ENCODE data around the gene PIGQ. TPM values are rescaled to one million over a fixed set of nuclear protein-coding genes. Genes with fewer than 3 reads are reported as not detected.

The PIGQ gene
- total and polyA plus RNA-seq, 11 donors: 16.4 to 39.5 (median 22.0) TPM

DNA sequence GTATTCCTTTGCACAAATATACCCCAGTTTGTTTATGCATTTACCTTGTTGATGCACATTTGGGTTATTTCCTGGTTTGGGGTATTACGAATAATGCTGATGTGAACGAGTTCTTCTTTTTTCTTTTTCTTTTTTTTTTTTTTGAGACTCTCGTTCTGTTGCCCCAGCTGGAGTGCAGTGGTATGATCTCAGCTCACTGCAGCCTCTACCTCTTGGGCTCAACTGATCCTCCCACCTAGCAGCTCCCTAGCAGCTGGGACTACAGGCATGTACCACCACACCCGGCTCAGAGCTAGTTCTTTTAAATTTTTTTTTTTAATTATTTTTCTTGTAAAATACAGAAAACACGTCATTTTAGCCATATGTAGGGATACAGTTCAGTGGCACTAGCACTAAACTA lies 34.2 kb downstream of the PIGQ start:
- no peak overlapping the region for H3K4me3 ChIP-seq
- intact Hi-C loops (cut with DNase I): no loop called here
- H3K27ac ChIP-seq: no peak overlapping the region
- DNase-seq (no peak), ATAC-seq (no peak)
- H3K27me3 ChIP-seq: no peaks in the 10 kb centered on the region
- 85 to 91% (median 87%) methylated on average over 5 of the region's 5 CpGs for WGBS, 4 donors
- TF ChIP-seq, protein P1, sequence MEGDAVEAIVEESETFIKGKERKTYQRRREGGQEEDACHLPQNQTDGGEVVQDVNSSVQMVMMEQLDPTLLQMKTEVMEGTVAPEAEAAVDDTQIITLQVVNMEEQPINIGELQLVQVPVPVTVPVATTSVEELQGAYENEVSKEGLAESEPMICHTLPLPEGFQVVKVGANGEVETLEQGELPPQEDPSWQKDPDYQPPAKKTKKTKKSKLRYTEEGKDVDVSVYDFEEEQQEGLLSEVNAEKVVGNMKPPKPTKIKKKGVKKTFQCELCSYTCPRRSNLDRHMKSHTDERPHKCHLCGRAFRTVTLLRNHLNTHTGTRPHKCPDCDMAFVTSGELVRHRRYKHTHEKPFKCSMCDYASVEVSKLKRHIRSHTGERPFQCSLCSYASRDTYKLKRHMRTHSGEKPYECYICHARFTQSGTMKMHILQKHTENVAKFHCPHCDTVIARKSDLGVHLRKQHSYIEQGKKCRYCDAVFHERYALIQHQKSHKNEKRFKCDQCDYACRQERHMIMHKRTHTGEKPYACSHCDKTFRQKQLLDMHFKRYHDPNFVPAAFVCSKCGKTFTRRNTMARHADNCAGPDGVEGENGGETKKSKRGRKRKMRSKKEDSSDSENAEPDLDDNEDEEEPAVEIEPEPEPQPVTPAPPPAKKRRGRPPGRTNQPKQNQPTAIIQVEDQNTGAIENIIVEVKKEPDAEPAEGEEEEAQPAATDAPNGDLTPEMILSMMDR (IDR thresholded peaks at IDR 0.05): no peak
- TF ChIP-seq POLR2A (IDR thresholded peaks at IDR 0.05): no peak
- peaks cover 0 to 7% (median 0%) of the 10 kb centered on the region in 12 donors for H3K9me3 ChIP-seq
- H3K36me3 ChIP-seq: peaks cover 0 to 9% (median 4%) of the 10 kb centered on the region in 9 donors
- peaks cover 0 to 5% (median 0%) of the 10 kb centered on the region in 12 donors for H3K4me1 ChIP-seq

DNA sequence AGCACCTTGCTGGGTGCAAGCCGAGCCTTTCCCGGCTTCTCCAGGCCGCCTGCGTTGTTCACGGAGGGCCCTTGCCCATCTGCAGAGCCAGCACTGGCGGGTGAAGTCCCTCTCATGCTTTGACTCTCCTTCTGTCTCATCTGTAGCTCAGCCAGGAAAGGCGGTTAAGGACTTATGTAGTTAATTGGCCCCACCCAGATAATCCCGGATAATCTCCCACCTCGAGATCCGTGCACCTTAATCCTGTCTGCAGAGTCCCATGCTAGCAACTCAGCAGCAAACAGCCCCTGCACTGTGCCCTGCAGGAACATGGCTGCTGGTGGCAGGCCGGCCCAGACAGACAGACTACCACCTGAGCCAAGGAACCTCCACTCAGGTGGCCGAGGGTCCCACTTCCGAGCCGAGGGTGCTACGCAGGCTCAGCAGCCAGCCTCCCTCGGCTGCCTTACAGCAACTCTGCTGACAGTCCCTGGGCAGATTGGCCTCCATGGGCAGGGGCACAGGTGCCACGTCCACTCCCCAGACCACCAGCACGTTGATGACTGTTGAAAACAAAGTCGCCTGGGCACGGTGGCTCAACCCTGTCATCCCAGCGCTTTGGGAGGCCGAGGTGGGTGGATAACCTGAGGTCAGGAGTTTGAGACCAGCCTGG lies 37.0 kb downstream of the PIGQ start:
- no peaks in the 10 kb centered on the region for H3K27me3 ChIP-seq
- DNase-seq (no peak), ATAC-seq (no peak)
- H3K4me3 ChIP-seq: no peak overlapping the region
- no peak overlapping the region for H3K27ac ChIP-seq
- 93 to 97% (median 94%) methylated on average over 16 to 22 of the region's 22 CpGs for WGBS, 4 donors
- H3K36me3 ChIP-seq: no peaks in the 10 kb centered on the region
- peaks cover 0 to 7% (median 0%) of the 10 kb centered on the region in 12 donors for H3K9me3 ChIP-seq
- peaks cover 0 to 19% (median 0%) of the 10 kb centered on the region in 12 donors for H3K4me1 ChIP-seq
- TF ChIP-seq, protein P1 (IDR thresholded peaks at IDR 0.05): no peak
- no peak for TF ChIP-seq POLR2A (IDR thresholded peaks at IDR 0.05)
- intact Hi-C loops (cut with DNase I): no loop called here

DNA sequence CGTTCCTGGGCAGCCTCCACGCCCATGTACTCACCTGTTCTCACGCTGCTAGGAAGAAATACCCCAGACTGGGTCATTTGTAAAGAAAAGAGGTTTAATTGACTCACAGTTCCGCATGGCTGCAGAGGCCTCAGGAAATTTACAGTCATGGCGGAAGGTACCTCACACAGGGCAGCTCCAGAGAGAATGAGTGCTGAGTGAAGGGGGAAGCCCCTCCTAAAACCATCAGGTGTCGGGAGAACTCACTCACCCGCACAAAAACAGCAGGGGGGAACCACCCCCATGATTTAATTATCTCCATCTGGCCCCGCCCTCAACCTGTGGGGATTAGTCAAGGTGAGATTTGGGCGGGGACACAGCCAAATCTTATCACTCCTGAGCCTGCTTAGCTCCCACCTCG lies 38.3 kb downstream of the PIGQ start:
- Histone ChIP-seq H3K4me1 (peaks cover 0 to 19% (median 0%) of the 10 kb centered on the region in 12 donors), H3K4me3 (no peak overlapping the region), H3K27ac (no peak overlapping the region), H3K27me3 (no peaks in the 10 kb centered on the region), H3K9me3 (peaks cover 0 to 7% (median 0%) of the 10 kb centered on the region in 12 donors), H3K36me3 (no peaks in the 10 kb centered on the region)
- WGBS, 4 donors: 89 to 93% (median 90%) methylated on average over 10 of the region's 10 CpGs
- no peak for DNase-seq
- TF ChIP-seq, protein P1 (IDR thresholded peaks at IDR 0.05): no peak
- TF ChIP-seq POLR2A (IDR thresholded peaks at IDR 0.05): no peak
- intact Hi-C loops (cut with DNase I): no loop called here
- no peak for ATAC-seq

DNA sequence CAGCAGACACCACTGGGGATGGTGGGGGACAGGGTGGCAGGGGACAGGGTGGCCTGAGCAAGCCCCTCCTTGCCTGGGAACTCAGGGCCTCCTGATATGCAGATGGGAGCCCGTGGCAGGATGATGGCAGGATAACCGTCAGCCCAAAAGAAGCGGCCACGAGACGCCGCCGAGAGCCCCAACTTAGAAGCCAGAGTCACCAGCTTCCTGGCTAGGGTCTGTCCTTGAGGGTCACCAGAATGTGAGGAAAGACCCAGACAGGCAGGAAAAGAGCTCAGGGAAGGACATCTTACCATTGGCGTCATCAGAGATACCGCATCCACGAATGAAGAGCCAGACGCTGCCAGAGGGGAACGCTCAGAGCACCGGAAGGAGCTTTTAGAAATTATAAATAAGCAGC lies 39.5 kb downstream of the PIGQ start:
- ATAC-seq (no peak), DNase-seq (no peak)
- H3K4me1 ChIP-seq: peaks cover 0 to 19% (median 0%) of the 10 kb centered on the region in 12 donors
- no peak overlapping the region for H3K4me3 ChIP-seq
- H3K27me3 ChIP-seq: no peaks in the 10 kb centered on the region
- no peak overlapping the region for H3K27ac ChIP-seq
- peaks cover 0 to 7% (median 0%) of the 10 kb centered on the region in 12 donors for H3K9me3 ChIP-seq
- intact Hi-C loops (cut with DNase I): no loop called here
- TF ChIP-seq POLR2A (IDR thresholded peaks at IDR 0.05): no peak
- TF ChIP-seq, protein P1 (IDR thresholded peaks at IDR 0.05): no peak
- 85 to 90% (median 86%) methylated on average over 13 of the region's 13 CpGs for WGBS, 4 donors
- no peaks in the 10 kb centered on the region for H3K36me3 ChIP-seq

Measured in heart left ventricle (tissue), 16 donors.